GM23338 (cell line): ENCODE measurements around the gene EXO1. TPM values are rescaled to one million over a fixed set of nuclear protein-coding genes. Genes with fewer than 3 reads are reported as not detected.

Experiments used
- ATAC-seq: fragments of 200-7000 bp; cut with Tn5 transposase; 3 replicates; pipeline ENCODE4 v1.9.1; 2020
- DNase-seq: peaks from one replicate; pipeline ENCODE4 v3.0.0-alpha.2; 2015; ENCODE audit warnings: low spot score
- H2AFZ ChIP-seq: fragments of 200-600 bp; sonication (generic); 2 replicates; pipeline ENCODE4 v1.8.0; 2016; ENCODE audit warnings: antibody characterized with exemption, mild to moderate bottlenecking, moderate library complexity
- H3F3A ChIP-seq: fragments of 200-600 bp; sonication (generic); replicated peaks from 2 replicates; pipeline ENCODE4 v1.8.0; 2017; ENCODE audit warnings: antibody characterized with exemption, mixed run types, low read depth
- H3K27ac ChIP-seq: fragments of 200-600 bp; sonication (generic); 2 replicates; pipeline ENCODE4 v1.6.1; 2016; ENCODE audit warnings: low read depth
- H3K27me3 ChIP-seq: fragments of 200-600 bp; sonication (generic); 2 replicates; pipeline ENCODE4 v1.8.0; 2016; ENCODE audit warnings: mild to moderate bottlenecking, mixed run types, moderate library complexity; ENCODE audit not compliant: insufficient read depth
- H3K36me3 ChIP-seq: fragments of 200-600 bp; sonication (generic); 2 replicates; pipeline ENCODE4 v1.8.0; 2016; ENCODE audit warnings: mild to moderate bottlenecking; ENCODE audit not compliant: insufficient read depth
- H3K4me1 ChIP-seq: fragments of 200-600 bp; sonication (generic); 2 replicates; pipeline ENCODE4 v1.8.0; 2016; ENCODE audit warnings: mild to moderate bottlenecking, moderate library complexity; ENCODE audit not compliant: insufficient read depth
- H3K4me2 ChIP-seq: fragments of 200-600 bp; sonication (generic); 2 replicates; pipeline ENCODE4 v1.7.1; 2017; ENCODE audit warnings: mixed run types
- H3K4me3 ChIP-seq: fragments of 200-600 bp; sonication (generic); 2 replicates; pipeline ENCODE4 v1.6.1; 2016; ENCODE audit warnings: mixed run types
- H3K79me2 ChIP-seq: fragments of 200-600 bp; sonication (generic); replicated peaks from 2 replicates; pipeline ENCODE4 v1.8.0; 2017; ENCODE audit warnings: mild to moderate bottlenecking; ENCODE audit not compliant: insufficient read depth
- H3K9me2 ChIP-seq: fragments of 200-600 bp; sonication (generic); 2 replicates; pipeline ENCODE4 v1.8.0; 2017; ENCODE audit not compliant: insufficient read depth
- H4K20me1 ChIP-seq: fragments of 200-600 bp; sonication (generic); replicated peaks from 2 replicates; pipeline ENCODE4 v1.8.0; 2017; ENCODE audit warnings: mild to moderate bottlenecking; ENCODE audit not compliant: insufficient read depth
- H3K27ac Mint-ChIP-seq: 2 replicates; pipeline ENCODE4 v1.8.0; 2020; ENCODE audit warnings: inconsistent platforms, mild to moderate bottlenecking, moderate library complexity, mixed read lengths
- H3K27me3 Mint-ChIP-seq: 3 replicates; pipeline ENCODE4 v1.8.0; 2022; ENCODE audit warnings: low read depth, mild to moderate bottlenecking, moderate library complexity, mixed read lengths, inconsistent platforms; ENCODE audit not compliant: insufficient read depth, poor library complexity
- H3K36me3 Mint-ChIP-seq: 3 replicates; pipeline ENCODE4 v1.8.0; 2021; ENCODE audit warnings: low read depth, mild to moderate bottlenecking, inconsistent platforms, moderate library complexity, mixed read lengths
- H3K4me1 Mint-ChIP-seq: 3 replicates; pipeline ENCODE4 v1.8.0; 2020; ENCODE audit warnings: mild to moderate bottlenecking, inconsistent platforms, mixed read lengths
- H3K4me3 Mint-ChIP-seq: 3 replicates; pipeline ENCODE4 v1.8.0; 2021; ENCODE audit warnings: moderate library complexity, mild to moderate bottlenecking, inconsistent platforms, mixed read lengths
- H3K9me3 Mint-ChIP-seq: 3 replicates; pipeline ENCODE4 v1.8.0; 2020; ENCODE audit warnings: moderate library complexity, mild to moderate bottlenecking, inconsistent platforms, mixed read lengths
- CREB1 ChIP-seq: fragments of 250-450 bp; sonication (Bioruptor Pico); IDR thresholded peaks from 2 replicates; pipeline ENCODE4 v1.5.0; 2020; ENCODE audit warnings: low read depth, mild to moderate bottlenecking, moderate library complexity
- CTCF ChIP-seq, 2 experiments: fragments of 200-600 bp in 1 of 2; sonication (generic) in 1 of 2; conservative IDR thresholded peaks; 2 replicates each; pipeline versions ENCODE4 v1.5.1 to v1.6.1; 2016 to 2017; ENCODE audit warnings: antibody characterized with exemption in 2 of 2, low read depth in 2 of 2, mild to moderate bottlenecking in 2 of 2, moderate library complexity in 1 of 2
- EZH2 ChIP-seq: fragments of 200-600 bp; sonication (generic); IDR thresholded peaks from one replicate; pipeline ENCODE4 v1.8.0; 2017; ENCODE audit warnings: antibody characterized with exemption, mild to moderate bottlenecking, low read depth; ENCODE audit not compliant: unreplicated experiment
- JUNB ChIP-seq: IDR thresholded peaks from one replicate; pipeline ENCODE4 v1.6.1; 2016; ENCODE audit warnings: antibody characterized with exemption; ENCODE audit not compliant: unreplicated experiment
- NANOG ChIP-seq: IDR thresholded peaks from 2 replicates; pipeline ENCODE4 v1.6.1; 2016; ENCODE audit warnings: antibody characterized with exemption, borderline replicate concordance
- STAT1 ChIP-seq: IDR thresholded peaks from one replicate; pipeline ENCODE4 v1.6.1; 2016; ENCODE audit warnings: antibody characterized with exemption; ENCODE audit not compliant: unreplicated experiment
- polyA plus RNA-seq: library from polyadenylated mRNA; unstranded; fragments of >200 nt; fragmentation: Nextera tagmentation; extraction: Ambion mirVana; gene quantifications from 2 replicates; pipeline ENCODE4 v1.2.1, GENCODE V29; 2016
- total RNA-seq: library from RNA; depleted of rRNA; stranded (reverse); fragments of >200 nt; shearing (Covaris generic); gene quantifications from 2 replicates; pipeline ENCODE4 v1.2.3, GENCODE V29; 2014
- TF ChIP-seq, protein P1 (sequence below): fragments of 250-450 bp; sonication (Bioruptor Pico); IDR thresholded peaks from 2 replicates; pipeline ENCODE4 v1.5.0; 2020; ENCODE audit warnings: mild to moderate bottlenecking, moderate library complexity

EXO1 gene
- total and polyA plus RNA-seq, 2 experiments from 2014 or later, result 16.2 to 34.0 TPM

GRCh38 chr1:241822846-241823245, 25.2 kb upstream of the EXO1 start:
- Histone ChIP-seq H3K9me2 (no peaks in the 10 kb centered on the region), H3K27ac (no peak overlapping the region), H3K36me3 (no peaks in the 10 kb centered on the region), H3K4me3 (no peak overlapping the region), H3K4me1 (no peaks in the 10 kb centered on the region), H2AFZ (no peak overlapping the region), H3F3A (no peaks in the 10 kb centered on the region), H4K20me1 (no peaks in the 10 kb centered on the region), H3K27me3 (no peaks in the 10 kb centered on the region), H3K4me2 (no peak overlapping the region), H3K79me2 (no peaks in the 10 kb centered on the region)
- TF ChIP-seq, protein P1, sequence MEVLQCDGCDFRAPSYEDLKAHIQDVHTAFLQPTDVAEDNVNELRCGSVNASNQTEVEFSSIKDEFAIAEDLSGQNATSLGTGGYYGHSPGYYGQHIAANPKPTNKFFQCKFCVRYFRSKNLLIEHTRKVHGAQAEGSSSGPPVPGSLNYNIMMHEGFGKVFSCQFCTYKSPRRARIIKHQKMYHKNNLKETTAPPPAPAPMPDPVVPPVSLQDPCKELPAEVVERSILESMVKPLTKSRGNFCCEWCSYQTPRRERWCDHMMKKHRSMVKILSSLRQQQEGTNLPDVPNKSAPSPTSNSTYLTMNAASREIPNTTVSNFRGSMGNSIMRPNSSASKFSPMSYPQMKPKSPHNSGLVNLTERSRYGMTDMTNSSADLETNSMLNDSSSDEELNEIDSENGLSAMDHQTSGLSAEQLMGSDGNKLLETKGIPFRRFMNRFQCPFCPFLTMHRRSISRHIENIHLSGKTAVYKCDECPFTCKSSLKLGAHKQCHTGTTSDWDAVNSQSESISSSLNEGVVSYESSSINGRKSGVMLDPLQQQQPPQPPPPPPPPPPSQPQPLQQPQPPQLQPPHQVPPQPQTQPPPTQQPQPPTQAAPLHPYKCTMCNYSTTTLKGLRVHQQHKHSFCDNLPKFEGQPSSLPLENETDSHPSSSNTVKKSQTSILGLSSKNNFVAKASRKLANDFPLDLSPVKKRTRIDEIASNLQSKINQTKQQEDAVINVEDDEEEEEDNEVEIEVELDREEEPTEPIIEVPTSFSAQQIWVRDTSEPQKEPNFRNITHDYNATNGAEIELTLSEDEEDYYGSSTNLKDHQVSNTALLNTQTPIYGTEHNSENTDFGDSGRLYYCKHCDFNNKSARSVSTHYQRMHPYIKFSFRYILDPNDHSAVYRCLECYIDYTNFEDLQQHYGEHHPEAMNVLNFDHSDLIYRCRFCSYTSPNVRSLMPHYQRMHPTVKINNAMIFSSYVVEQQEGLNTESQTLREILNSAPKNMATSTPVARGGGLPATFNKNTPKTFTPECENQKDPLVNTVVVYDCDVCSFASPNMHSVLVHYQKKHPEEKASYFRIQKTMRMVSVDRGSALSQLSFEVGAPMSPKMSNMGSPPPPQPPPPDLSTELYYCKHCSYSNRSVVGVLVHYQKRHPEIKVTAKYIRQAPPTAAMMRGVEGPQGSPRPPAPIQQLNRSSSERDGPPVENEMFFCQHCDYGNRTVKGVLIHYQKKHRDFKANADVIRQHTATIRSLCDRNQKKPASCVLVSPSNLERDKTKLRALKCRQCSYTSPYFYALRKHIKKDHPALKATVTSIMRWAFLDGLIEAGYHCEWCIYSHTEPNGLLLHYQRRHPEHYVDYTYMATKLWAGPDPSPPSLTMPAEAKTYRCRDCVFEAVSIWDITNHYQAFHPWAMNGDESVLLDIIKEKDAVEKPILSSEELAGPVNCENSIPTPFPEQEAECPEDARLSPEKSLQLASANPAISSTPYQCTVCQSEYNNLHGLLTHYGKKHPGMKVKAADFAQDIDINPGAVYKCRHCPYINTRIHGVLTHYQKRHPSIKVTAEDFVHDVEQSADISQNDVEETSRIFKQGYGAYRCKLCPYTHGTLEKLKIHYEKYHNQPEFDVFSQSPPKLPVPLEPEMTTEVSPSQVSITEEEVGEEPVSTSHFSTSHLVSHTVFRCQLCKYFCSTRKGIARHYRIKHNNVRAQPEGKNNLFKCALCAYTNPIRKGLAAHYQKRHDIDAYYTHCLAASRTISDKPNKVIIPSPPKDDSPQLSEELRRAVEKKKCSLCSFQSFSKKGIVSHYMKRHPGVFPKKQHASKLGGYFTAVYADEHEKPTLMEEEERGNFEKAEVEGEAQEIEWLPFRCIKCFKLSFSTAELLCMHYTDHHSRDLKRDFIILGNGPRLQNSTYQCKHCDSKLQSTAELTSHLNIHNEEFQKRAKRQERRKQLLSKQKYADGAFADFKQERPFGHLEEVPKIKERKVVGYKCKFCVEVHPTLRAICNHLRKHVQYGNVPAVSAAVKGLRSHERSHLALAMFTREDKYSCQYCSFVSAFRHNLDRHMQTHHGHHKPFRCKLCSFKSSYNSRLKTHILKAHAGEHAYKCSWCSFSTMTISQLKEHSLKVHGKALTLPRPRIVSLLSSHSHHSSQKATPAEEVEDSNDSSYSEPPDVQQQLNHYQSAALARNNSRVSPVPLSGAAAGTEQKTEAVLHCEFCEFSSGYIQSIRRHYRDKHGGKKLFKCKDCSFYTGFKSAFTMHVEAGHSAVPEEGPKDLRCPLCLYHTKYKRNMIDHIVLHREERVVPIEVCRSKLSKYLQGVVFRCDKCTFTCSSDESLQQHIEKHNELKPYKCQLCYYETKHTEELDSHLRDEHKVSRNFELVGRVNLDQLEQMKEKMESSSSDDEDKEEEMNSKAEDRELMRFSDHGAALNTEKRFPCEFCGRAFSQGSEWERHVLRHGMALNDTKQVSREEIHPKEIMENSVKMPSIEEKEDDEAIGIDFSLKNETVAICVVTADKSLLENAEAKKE (CRISPR knock-in tag), result no peak
- TF ChIP-seq NANOG, result no peak
- TF ChIP-seq EZH2, result no peak
- TF ChIP-seq CTCF (conservative IDR thresholded peaks at IDR 0.05; ENCODE audit: low read depth in 2 of 2), result no peak
- TF ChIP-seq CREB1, result no peak
- TF ChIP-seq JUNB, result no peak
- TF ChIP-seq STAT1, result no peak
- Mint-ChIP-seq H3K36me3 (no peaks in the 10 kb centered on the region), H3K4me1 (no peaks in the 10 kb centered on the region), H3K27ac (no peak overlapping the region), H3K9me3 (no peaks in the 10 kb centered on the region), H3K27me3 (peaks cover 3% of the 10 kb centered on the region), H3K4me3 (no peak overlapping the region)
- DNase-seq, result no peak
- ATAC-seq, result no peak
